GM12872 (cell line): ENCODE data around the gene ADGRB3.

Experiments
- TF ChIP-seq, protein P1 (sequence below): IDR thresholded peaks from 3 replicates; pipeline ENCODE4 v1.5.1; 2011; ENCODE audit warnings: low read depth, mild to moderate bottlenecking, low read length, moderate library complexity; ENCODE audit not compliant: insufficient read depth

Gene ADGRB3

DNA sequence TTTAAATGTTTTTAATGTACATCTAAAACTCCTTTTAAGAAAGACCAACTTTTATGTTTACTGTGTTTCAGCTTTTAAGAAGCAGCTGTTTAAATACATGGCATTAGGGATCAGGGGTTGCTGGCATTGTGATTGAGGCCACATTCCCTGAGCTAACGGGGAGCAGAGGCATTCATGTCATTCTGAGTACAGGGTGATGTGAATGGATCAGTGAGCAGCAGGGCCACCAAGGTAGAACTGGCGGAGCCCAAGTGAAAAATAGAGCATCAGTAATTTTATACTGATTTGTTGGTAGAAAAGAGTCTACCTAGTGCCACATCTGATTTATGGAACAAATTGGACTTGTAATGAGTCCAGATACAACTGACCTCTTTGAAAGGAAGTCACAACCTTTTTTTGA lies 467.3 kb downstream of the ADGRB3 start:
- TF ChIP-seq, protein P1, sequence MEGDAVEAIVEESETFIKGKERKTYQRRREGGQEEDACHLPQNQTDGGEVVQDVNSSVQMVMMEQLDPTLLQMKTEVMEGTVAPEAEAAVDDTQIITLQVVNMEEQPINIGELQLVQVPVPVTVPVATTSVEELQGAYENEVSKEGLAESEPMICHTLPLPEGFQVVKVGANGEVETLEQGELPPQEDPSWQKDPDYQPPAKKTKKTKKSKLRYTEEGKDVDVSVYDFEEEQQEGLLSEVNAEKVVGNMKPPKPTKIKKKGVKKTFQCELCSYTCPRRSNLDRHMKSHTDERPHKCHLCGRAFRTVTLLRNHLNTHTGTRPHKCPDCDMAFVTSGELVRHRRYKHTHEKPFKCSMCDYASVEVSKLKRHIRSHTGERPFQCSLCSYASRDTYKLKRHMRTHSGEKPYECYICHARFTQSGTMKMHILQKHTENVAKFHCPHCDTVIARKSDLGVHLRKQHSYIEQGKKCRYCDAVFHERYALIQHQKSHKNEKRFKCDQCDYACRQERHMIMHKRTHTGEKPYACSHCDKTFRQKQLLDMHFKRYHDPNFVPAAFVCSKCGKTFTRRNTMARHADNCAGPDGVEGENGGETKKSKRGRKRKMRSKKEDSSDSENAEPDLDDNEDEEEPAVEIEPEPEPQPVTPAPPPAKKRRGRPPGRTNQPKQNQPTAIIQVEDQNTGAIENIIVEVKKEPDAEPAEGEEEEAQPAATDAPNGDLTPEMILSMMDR, result no peak

GRCh38 chr6:69105288-69105687 lies 470.2 kb downstream of the ADGRB3 start:
- TF ChIP-seq, protein P1, result no peak

DNA sequence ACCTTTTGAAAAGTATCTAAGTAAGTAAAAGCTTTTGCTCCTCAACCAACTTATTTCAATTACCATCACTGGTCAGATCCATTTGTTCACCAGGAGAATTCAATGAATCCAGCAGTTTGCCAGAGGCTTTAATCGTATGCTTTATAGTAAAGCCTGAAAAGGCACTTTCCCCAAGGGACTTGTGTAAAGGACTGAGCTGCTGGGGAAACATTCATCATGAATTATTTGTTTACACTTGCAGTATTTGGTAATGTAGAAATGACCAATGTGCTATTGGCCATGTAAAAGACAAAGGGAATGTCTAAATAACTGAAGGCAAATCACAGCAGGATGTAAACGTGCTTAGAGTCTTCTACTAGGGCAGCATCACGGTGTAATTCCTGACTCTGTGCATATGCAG lies 471.4 kb downstream of the ADGRB3 start:
- TF ChIP-seq, protein P1, result no peak

- TF ChIP-seq, protein P1, result no peak
These were observed 476.2 kb downstream of the ADGRB3 start for GRCh38 chr6:69111301-69111700.

- TF ChIP-seq, protein P1, result no peak
These were observed 481.6 kb downstream of the ADGRB3 start for GRCh38 chr6:69116658-69117057.

DNA sequence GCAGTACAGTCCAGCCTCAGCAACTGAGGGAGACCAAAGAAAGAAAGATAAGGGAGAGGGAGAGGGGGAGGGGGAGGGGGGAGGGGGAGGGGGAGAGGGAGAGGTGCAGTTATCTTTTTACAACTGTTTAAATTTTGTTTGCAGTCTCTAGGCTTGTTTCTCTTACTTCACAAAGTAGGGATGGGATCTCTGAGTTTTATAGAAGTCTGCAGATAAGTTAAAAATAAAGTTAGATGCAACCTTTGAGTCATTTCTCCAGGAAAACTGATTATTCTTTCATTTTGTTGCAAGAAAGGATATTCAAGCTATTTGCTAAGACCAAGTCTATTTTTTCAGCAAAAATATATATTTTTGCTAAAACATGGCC lies 487.3 kb downstream of the ADGRB3 start:
- TF ChIP-seq, protein P1, result no peak

GRCh38 chr6:69128411-69128810 lies 493.3 kb downstream of the ADGRB3 start:
- TF ChIP-seq, protein P1, result no peak

- TF ChIP-seq, protein P1, result no peak
These were observed 494.0 kb downstream of the ADGRB3 start for GRCh38 chr6:69129046-69129445.
